ENCODE data around the gene CDH4.
"Not testable (repeated sequence)": the region's sequence is repeated elsewhere in the genome, so short reads cannot be mapped to it uniquely, and the experiment has no call there.

The CDH4 gene

GRCh38 chr20:61385296-61385695 is 133.2 kb downstream of the CDH4 start:
- no peak for DNase-seq

GRCh38 chr20:61385731-61386130 is 133.7 kb downstream of the CDH4 start:
- no peak for DNase-seq

- peak in 12 of 56 donors; percentile 4 to 60 (median 15) for DNase-seq
Observed at GRCh38 chr20:61387204-61387953, 135.3 kb downstream of the CDH4 start.

GRCh38 chr20:61387954-61388348 is 135.9 kb downstream of the CDH4 start:
- no peak for DNase-seq

DNA sequence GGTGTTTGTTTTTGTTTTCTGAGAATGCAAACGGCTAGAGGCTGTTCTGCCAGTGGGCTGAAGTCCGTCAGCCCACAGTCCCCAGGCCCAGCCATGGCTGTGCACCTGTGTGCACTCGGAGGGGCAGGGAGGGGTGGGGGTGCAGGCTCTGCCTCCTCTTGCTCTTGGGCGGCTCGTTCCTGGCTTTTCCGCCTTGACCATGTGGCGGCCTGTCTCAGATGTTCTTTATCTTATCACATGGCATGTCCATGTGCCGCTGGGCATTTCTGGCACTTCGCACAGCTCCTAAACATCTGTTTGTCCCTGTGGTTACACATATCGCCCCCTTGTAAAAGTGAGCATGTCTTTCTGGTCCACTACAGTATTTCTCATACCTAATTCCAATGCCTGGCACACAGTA is 137.0 kb downstream of the CDH4 start:
- DNase-seq, result no peak

- no peak for DNase-seq
Observed at GRCh38 chr20:61391185-61391584, 139.1 kb downstream of the CDH4 start.

DNA sequence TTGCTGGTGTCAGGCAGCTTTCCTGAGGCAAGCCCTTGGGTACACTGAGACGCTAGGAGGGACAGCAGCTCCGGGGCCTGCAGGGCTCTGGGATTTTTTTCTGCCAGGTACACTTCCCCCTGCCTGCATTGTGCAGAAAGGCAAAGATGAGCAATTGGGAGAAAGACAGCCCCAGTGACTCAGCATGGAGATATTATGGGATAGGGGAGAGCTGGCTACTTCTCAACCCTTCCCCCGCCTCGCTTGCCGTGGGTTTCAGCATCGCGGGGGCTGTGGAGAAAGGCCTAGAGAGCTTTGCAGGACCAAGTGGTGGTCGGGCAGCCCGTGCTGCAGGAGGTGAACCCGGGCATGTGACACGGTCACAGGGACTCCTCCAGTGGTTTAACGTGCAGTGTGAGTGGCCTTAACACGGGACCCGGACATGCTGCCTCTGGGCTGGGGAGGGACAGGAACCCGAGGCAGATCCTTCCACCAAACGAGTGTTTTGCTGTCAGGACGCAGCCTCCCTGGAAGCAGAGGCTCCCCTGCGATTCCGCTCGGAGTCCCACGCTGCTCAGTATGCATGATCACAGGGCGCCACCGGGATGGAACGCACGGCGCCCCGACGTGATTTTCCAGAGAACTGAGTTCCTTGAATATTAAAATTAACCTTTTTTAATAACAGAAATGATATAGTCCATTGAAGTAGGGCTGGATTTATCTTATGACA is 139.9 kb downstream of the CDH4 start:
- no peak for DNase-seq

GRCh38 chr20:61394088-61394799 is 142.2 kb downstream of the CDH4 start:
- DNase-seq, result no peak

GRCh38 chr20:61396262-61396848 is 144.3 kb downstream of the CDH4 start:
- no peak for DNase-seq

DNA sequence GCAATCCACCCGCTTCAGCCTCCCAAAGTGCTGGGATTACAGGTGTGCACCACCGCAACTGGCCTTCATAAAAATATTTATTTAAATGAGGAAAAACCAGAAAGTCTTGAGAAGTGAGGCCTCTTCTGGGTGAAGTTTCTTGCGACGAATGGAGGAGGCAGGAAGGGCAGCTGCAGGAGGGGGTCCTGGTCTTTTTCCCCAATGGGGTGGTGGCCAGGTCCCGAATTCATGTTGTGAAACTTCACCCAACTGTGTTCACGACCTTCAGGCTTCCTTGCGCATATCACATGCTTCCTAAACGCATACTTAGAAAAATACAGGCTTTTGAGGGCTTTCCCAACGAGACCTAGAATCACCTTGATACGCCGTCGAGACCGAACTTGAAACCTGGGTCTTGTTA is 145.1 kb downstream of the CDH4 start:
- DNase-seq, result no peak

DNA sequence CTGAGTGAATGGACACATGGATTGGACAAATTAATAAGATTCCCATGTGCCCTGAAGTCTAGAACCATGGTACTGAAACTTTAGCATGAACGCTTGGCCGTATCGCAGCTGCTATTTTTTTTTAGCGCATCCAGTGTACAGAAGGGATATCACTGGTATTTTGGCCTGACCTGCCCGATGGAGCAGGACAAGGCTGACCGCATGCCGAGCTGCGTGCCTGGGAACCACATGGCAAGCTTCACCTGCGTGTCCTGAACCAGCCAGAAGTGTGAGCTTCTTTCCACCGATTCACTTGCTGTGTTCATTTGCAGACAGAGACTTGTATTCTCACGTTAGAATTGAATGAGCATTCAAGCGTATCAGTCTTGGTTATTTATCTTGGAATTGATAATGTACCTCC is 145.7 kb downstream of the CDH4 start:
- no peak for DNase-seq

DNA sequence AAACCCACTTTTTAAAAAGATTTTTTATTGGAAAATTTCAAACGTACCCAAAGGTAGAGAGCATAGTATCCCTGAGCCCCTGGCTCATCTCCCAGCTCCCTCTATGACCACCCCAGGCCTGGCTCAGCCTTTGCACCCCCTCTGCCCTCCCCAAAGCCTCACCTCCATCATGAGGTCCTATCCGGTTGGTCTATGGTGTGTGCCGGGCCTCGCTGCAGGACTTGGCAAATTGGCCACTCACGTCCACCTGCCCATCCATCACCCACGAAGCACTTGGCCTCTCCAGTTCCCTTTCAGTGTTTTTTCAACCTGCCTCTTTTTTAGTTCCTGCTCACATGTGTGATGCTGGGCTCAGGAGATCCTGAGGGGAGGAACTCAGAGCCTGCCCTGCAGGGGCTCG is 147.4 kb downstream of the CDH4 start:
- no peak for DNase-seq

GRCh38 chr20:61400499-61400898 is 148.4 kb downstream of the CDH4 start:
- DNase-seq, result no peak

DNA sequence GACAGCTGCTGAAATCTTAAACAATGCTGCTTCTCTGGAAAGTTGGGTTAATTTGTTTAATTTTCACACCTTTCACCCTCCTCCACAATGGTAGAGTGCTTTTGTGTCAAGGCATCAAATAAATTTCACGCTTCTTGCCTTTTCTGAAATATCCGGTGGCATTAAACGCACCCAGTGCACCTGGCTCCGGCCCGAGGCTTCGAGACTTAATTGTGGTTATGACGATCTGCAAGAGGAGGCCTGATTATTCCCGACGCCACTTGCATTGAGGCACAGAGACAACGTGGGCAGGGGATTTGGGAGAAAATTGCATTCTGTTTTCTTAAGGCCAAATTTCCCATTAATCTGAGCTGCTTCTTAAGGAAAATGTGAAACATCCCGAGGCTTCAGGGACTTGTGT is 152.2 kb downstream of the CDH4 start:
- DNase-seq, result no peak

- DNase-seq, result no peak
Observed at GRCh38 chr20:61405007-61405406, 152.9 kb downstream of the CDH4 start.

- DNase-seq, result not testable (repeated sequence)
Observed at GRCh38 chr20:61406773-61407172, 154.7 kb downstream of the CDH4 start.

GRCh38 chr20:61407561-61407960 is 155.5 kb downstream of the CDH4 start:
- DNase-seq, result peak in 1 of 56 donors; percentile 19

DNA sequence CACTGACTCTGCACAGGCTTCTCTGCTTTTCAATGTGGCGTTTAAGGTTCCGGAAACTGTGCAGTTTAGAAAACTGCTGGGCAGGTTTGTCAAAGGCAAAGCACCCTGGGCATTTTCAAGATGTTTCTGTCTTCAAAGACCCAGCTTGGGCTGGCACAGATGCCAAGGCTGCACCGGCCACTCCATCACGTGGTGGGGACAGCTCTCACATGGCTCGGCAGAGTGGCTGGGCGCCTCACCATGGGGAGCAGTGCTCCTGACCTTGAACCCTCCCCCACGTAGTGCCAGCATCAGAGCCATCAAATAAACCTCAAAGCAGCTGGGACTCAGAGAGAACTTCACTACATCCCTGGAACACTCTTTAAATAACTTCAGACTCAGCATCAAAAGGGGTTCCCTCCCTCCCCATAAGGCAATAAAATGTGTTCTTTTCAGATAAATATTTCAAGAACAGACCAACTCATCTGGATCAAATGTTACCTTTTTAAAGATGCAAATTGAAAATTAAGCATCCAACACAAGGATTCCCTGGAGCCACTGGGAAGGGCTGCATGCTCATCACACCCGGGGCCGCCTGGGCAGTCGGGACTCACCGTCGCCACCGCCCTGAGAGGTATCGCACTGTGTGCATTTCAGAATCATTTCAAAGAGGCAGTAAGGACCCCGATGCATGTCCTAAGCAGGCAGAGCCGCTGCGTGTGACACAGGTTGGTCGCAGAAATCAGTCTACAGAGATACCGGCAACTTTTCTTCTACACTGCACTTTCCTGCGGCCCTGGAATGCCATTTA is 157.1 kb downstream of the CDH4 start:
- DNase-seq, result peak in 1 of 56 donors; percentile 10

- no peak for DNase-seq
Observed at GRCh38 chr20:61411743-61412142, 159.7 kb downstream of the CDH4 start.

DNA sequence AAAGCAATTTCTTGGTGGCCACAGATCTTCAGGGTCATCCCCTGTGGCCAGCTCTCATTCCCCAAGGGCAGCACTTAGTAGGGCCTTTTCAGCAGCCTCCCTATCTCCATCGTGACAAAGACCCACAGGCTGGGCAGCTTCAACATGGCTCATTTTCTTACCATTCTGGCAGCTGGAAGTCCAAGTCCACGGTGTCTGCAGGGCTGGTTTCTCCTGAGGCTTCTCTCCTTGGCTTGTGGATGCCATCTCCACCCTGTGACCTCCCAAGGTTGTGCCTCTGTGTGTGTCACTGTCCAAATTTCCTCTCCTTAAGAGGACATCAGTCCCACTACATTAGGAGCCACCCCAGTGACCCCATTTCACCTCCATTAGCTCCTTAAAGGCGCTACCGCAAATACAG is 161.7 kb downstream of the CDH4 start:
- DNase-seq, result no peak

DNA sequence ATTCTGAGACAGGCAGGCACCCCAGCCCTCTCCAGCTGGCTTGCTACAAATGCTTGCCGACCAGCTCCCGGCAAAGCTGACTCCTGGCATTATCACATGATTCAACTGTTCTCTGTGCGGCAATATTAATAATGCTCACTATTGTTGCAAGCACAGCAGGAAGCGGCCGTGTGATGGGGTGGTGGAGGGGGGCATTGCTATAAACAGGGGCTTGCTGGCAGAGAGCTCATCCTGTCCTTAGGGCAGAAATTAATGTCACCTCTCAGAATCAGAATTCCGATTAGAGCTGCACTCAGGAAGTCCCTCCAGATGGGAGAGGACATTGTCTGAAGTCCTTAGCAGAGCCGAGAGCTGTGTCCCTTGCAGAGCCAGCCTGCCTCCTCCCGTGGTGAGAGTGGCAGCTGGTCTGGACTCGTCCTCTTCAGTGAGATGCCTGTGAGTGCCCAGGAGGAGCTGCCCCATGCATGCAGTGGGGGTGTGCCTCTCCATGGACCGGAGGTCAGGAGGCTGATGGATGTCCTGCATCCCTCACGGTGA is 162.5 kb downstream of the CDH4 start:
- peak in 35 of 56 donors; percentile 25 to 87 (median 60) for DNase-seq
